ENCODE data around the gene MUC6. TPM values are rescaled to one million over a fixed set of nuclear protein-coding genes. Genes with fewer than 3 reads are reported as not detected.

The MUC6 gene
- total and polyA plus RNA-seq, 9 of the 15 experiments (the other 6 are each of a cell fraction or from before 2014, with no cell fraction given) = not detected

DNA sequence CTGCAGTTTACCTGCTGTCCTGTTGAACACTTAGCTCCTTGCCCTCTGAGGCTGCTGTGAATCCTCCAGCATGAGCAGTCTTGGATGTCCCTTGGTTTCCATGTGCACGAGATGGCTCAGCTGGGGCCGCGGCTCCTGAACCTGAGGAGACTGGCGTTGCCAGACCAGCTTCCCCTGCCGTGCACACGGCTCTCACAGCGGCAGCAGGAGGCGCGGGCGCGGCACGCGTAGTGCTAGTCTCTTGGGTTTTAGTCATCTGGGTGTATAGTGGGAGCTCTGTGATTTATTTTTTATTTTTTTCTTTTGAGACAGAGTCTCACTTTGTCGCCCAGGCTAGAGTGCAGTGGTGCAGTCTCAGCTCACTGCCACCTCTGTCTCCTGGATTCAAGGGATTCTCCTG, 54.8 kb downstream of the MUC6 start:
- WGBS (ENCODE audit: insufficient coverage, low coverage, missing lambda C conversion rate) = 94% methylated on average over 14 of the region's 14 CpGs
- intact Hi-C loops (cut with micrococcal nuclease) (no loop called here), in situ Hi-C loops (cut with MboI) (no loop called here)
- no peak for TF ChIP-seq ATF6 (CRISPR knock-in tag; IDR thresholded peaks at IDR 0.05)
- TF ChIP-seq CHD4 (IDR thresholded peaks at IDR 0.05; ENCODE audit: insufficient read depth, insufficient replicate concordance, low read depth, low read length, poor library complexity, severe bottlenecking) = no peak
- TF ChIP-seq RBM39 (optimal IDR thresholded peaks at IDR 0.05; ENCODE audit: low read depth, low read length) = no peak
- no peak for TF ChIP-seq SMARCC2 (IDR thresholded peaks at IDR 0.05; ENCODE audit: low read depth)
- TF ChIP-seq ZFP1 (CRISPR knock-in tag; IDR thresholded peaks at IDR 0.05) = no peak
- TF ChIP-seq TRIM25 (IDR thresholded peaks at IDR 0.05; ENCODE audit: borderline replicate concordance) = no peak
- TF ChIP-seq MTA1 (IDR thresholded peaks at IDR 0.05; ENCODE audit: borderline replicate concordance) = no peak
- TF ChIP-seq ZKSCAN8 (CRISPR knock-in tag; IDR thresholded peaks at IDR 0.05) = no peak
- no peak for TF ChIP-seq ARID4B (CRISPR knock-in tag; IDR thresholded peaks at IDR 0.05)
- no peak for TF ChIP-seq ZNF134 (CRISPR knock-in tag; conservative IDR thresholded peaks at IDR 0.05)
- DNase-seq (ENCODE audit: extremely low read depth in 1 of 4, low spot score in 3 of 4) (no peak), ATAC-seq (no peak), FAIRE-seq (no peak)
- H3K4me3 ChIP-seq = no peak overlapping the region
- no peaks in the 10 kb centered on the region for H3K9me1 ChIP-seq (ENCODE audit: control insufficient read depth, insufficient read depth, low read length)
- peaks cover 0 to 16% of the 10 kb centered on the region in 2 experiments; a peak in 2 of 5 replicates for H3K4me1 ChIP-seq (replicated peaks in 1 of 2; ENCODE audit: control insufficient read depth in 2 of 2, insufficient read depth in 2 of 2, low read length in 2 of 2)
- H3K9ac ChIP-seq (ENCODE audit: insufficient read depth in 1 of 2, low read depth in 2 of 2, low read length in 2 of 2) = no peak overlapping the region
- ChIA-PET CTCF (ENCODE audit: low intra/inter-chr PET ratio) (no interaction called here), POLR2A (interaction anchor here (0.6 to 1.6 kb wide), 3 partner anchors 30 to 149 kb away, joined by 3 to 5 read pairs (median 3); partner anchors contain the start of gene CD151)
- H3K27ac ChIP-seq (ENCODE audit: extremely low read depth, low read depth, low read length) = no peak overlapping the region
- no peak overlapping the region for H2AFZ ChIP-seq (ENCODE audit: low read depth, low read length)
- BruUV-seq (replicated peaks) = no TSS peak
- H3K9me3 ChIP-seq (replicated peaks; ENCODE audit: control insufficient read depth, insufficient read depth, low read depth, low read length) = no peaks in the 10 kb centered on the region
- H4K20me1 ChIP-seq (replicated peaks; ENCODE audit: control insufficient read depth, insufficient read depth, low read length) = no peaks in the 10 kb centered on the region
- peaks cover 65% of the 10 kb centered on the region; the same call in 2 of the 3 replicates for H3K36me3 ChIP-seq (ENCODE audit: control insufficient read depth, insufficient read depth, low read length)
- H3K4me2 ChIP-seq (ENCODE audit: insufficient read depth, low read length) = no peak overlapping the region
- H3K79me2 ChIP-seq (ENCODE audit: control insufficient read depth, insufficient read depth, low read length) = no peaks in the 10 kb centered on the region
- no peaks in the 10 kb centered on the region for H3K27me3 ChIP-seq (ENCODE audit: control insufficient read depth in 2 of 2, insufficient read depth in 2 of 2, low read length in 2 of 2)

All from K562 (cell line).